Activated naive CD4-positive, alpha-beta T cell treated with anti-CD3 and anti-CD28 coated beads for 36 hours (primary cell): ENCODE measurements around the gene PRLR. TPM values are rescaled to one million over a fixed set of nuclear protein-coding genes. Genes with fewer than 3 reads are reported as not detected.

Source experiments
- CTCF ChIA-PET: fragments of 350-600 bp; sonication (Branson Sonifier 250); formaldehyde crosslinking; loops from one replicate; lab custom pipeline; 2021; ENCODE audit warnings: antibody characterized with exemption; lab: Charles Lee
- DNase-seq: peaks from one replicate; pipeline ENCODE4 v3.0.0-alpha.2; 2020
- H3K27ac Mint-ChIP-seq: one replicate; pipeline ENCODE4 v1.8.0; 2021; ENCODE audit warnings: mild to moderate bottlenecking, mixed read lengths
- H3K27me3 Mint-ChIP-seq: one replicate; pipeline ENCODE4 v1.8.0; 2021; ENCODE audit warnings: low read depth, mixed read lengths
- H3K36me3 Mint-ChIP-seq: one replicate; pipeline ENCODE4 v1.8.0; 2021; ENCODE audit warnings: low read depth, mixed read lengths
- H3K4me1 Mint-ChIP-seq: one replicate; pipeline ENCODE4 v1.8.0; 2021; ENCODE audit warnings: low read depth, mixed read lengths
- H3K4me3 Mint-ChIP-seq: one replicate; pipeline ENCODE4 v1.8.0; 2021; ENCODE audit warnings: mild to moderate bottlenecking, moderate library complexity, mixed read lengths
- H3K9me3 Mint-ChIP-seq: one replicate; pipeline ENCODE4 v1.8.0; 2021; ENCODE audit warnings: mixed read lengths
- intact Hi-C: fragments of 100-400 bp; cut with micrococcal nuclease; formaldehyde crosslinking; loops from one replicate; pipeline ENCODE4 v1.15.1; 2023
- total RNA-seq, 2 experiments: library from RNA; stranded (reverse); gene quantifications; one replicate each; pipeline ENCODE4 v1.2.3, GENCODE V29; 2021

The PRLR gene
- total RNA-seq, 2 experiments from 2014 or later = not detected

GRCh38 chr5:35009657-35010056 is 220.6 kb downstream of the PRLR start:
- intact Hi-C loops = no loop called here
- no peaks in the 10 kb centered on the region for H3K36me3 Mint-ChIP-seq
- no peak overlapping the region for H3K27ac Mint-ChIP-seq
- CTCF ChIA-PET = no interaction called here
- no peaks in the 10 kb centered on the region for H3K9me3 Mint-ChIP-seq
- no peaks in the 10 kb centered on the region for H3K4me1 Mint-ChIP-seq
- H3K27me3 Mint-ChIP-seq = peaks cover 23% of the 10 kb centered on the region
- no peak overlapping the region for H3K4me3 Mint-ChIP-seq
- no peak for DNase-seq

GRCh38 chr5:35009019-35009418 is 221.3 kb downstream of the PRLR start:
- H3K27ac Mint-ChIP-seq = no peak overlapping the region
- H3K9me3 Mint-ChIP-seq = no peaks in the 10 kb centered on the region
- intact Hi-C loops = no loop called here
- H3K4me3 Mint-ChIP-seq = no peak overlapping the region
- H3K36me3 Mint-ChIP-seq = no peaks in the 10 kb centered on the region
- H3K4me1 Mint-ChIP-seq = no peaks in the 10 kb centered on the region
- peaks cover 24% of the 10 kb centered on the region for H3K27me3 Mint-ChIP-seq
- CTCF ChIA-PET = no interaction called here
- DNase-seq = no peak

- Mint-ChIP-seq H3K9me3 (no peaks in the 10 kb centered on the region), H3K36me3 (no peaks in the 10 kb centered on the region), H3K27ac (no peak overlapping the region), H3K27me3 (peaks cover 20% of the 10 kb centered on the region), H3K4me1 (no peaks in the 10 kb centered on the region), H3K4me3 (no peak overlapping the region)
- intact Hi-C loops = loop anchor here (5.0 kb wide), 2 partner anchors 107 to 167 kb away; partner anchors contain the start of gene TTC23L
- no peak for DNase-seq
- CTCF ChIA-PET = interaction anchor here (3.2 kb wide), 1 partner anchor 47 kb away, joined by 26 read pairs; no protein-coding TSS in a partner anchor
These were observed 225.5 kb downstream of the PRLR start for GRCh38 chr5:35004771-35005170.

GRCh38 chr5:35004200-35004599 is 226.1 kb downstream of the PRLR start:
- H3K4me3 Mint-ChIP-seq = no peak overlapping the region
- intact Hi-C loops = loop anchor here (5.0 kb wide), 2 partner anchors 107 to 167 kb away; partner anchors contain the start of gene TTC23L
- CTCF ChIA-PET = interaction anchor here (0.7 to 3.2 kb wide), 16 partner anchors 8 to 523 kb away, joined by 3 to 26 read pairs (median 3); partner anchors contain the start of gene DNAJC21
- no peaks in the 10 kb centered on the region for H3K9me3 Mint-ChIP-seq
- no peaks in the 10 kb centered on the region for H3K4me1 Mint-ChIP-seq
- no peaks in the 10 kb centered on the region for H3K36me3 Mint-ChIP-seq
- DNase-seq = no peak
- H3K27me3 Mint-ChIP-seq = peaks cover 18% of the 10 kb centered on the region
- no peak overlapping the region for H3K27ac Mint-ChIP-seq

- CTCF ChIA-PET = interaction anchor here (0.7 to 3.2 kb wide), 30 partner anchors 8 to 932 kb away, joined by 3 to 26 read pairs (median 3); partner anchors contain the start of genes BRIX1, DNAJC21 and RAD1
- H3K27me3 Mint-ChIP-seq = peaks cover 16% of the 10 kb centered on the region
These were observed 227.0 kb downstream of the PRLR start for GRCh38 chr5:35003018-35003957.

GRCh38 chr5:35002459-35002858 is 227.8 kb downstream of the PRLR start:
- Mint-ChIP-seq H3K9me3 (no peaks in the 10 kb centered on the region), H3K4me1 (no peaks in the 10 kb centered on the region), H3K4me3 (no peak overlapping the region), H3K27ac (no peak overlapping the region), H3K36me3 (no peaks in the 10 kb centered on the region), H3K27me3 (peaks cover 12% of the 10 kb centered on the region)
- DNase-seq = no peak
- intact Hi-C loops = loop anchor here (2.0 to 5.0 kb wide), 3 partner anchors 105 to 924 kb away; partner anchors contain the start of gene TTC23L
- CTCF ChIA-PET = interaction anchor here (1.1 to 3.2 kb wide), 7 partner anchors 23 to 529 kb away, joined by 3 to 26 read pairs (median 6); no protein-coding TSS in a partner anchor

More at GRCh38 chr5:35003018-35003957, 227.0 kb downstream of the PRLR start:
- Mint-ChIP-seq H3K9me3 (no peaks in the 10 kb centered on the region), H3K36me3 (no peaks in the 10 kb centered on the region), H3K27ac (no peak overlapping the region), H3K4me1 (no peaks in the 10 kb centered on the region), H3K4me3 (no peak overlapping the region)
- DNase-seq = peak; percentile 76
- intact Hi-C loops = loop anchor here (1.0 to 5.0 kb wide), 9 partner anchors 45 to 924 kb away; partner anchors contain the start of genes BRIX1, DNAJC21, RAD1 and TTC23L

GRCh38 chr5:35001842-35002241 is 228.4 kb downstream of the PRLR start:
- CTCF ChIA-PET = interaction anchor here (1.1 to 3.2 kb wide), 5 partner anchors 23 to 525 kb away, joined by 3 to 26 read pairs (median 6); no protein-coding TSS in a partner anchor
- no peaks in the 10 kb centered on the region for H3K4me1 Mint-ChIP-seq
- intact Hi-C loops = loop anchor here (2.0 to 5.0 kb wide), 3 partner anchors 105 to 925 kb away; partner anchors contain the start of gene TTC23L
- no peak overlapping the region for H3K4me3 Mint-ChIP-seq
- no peaks in the 10 kb centered on the region for H3K36me3 Mint-ChIP-seq
- no peak overlapping the region for H3K27ac Mint-ChIP-seq
- H3K27me3 Mint-ChIP-seq = peaks cover 12% of the 10 kb centered on the region
- no peaks in the 10 kb centered on the region for H3K9me3 Mint-ChIP-seq
- DNase-seq = no peak

Other genes with a start within 250 kb of the PRLR start
- gene AGXT2, start 182.5 kb downstream of the PRLR start, total RNA-seq = not detected